ENCODE results near the gene TSPAN1.
"Not testable (repeated sequence)": the region's sequence is repeated elsewhere in the genome, so short reads cannot be mapped to it uniquely, and the experiment has no call there.

Gene TSPAN1

DNA sequence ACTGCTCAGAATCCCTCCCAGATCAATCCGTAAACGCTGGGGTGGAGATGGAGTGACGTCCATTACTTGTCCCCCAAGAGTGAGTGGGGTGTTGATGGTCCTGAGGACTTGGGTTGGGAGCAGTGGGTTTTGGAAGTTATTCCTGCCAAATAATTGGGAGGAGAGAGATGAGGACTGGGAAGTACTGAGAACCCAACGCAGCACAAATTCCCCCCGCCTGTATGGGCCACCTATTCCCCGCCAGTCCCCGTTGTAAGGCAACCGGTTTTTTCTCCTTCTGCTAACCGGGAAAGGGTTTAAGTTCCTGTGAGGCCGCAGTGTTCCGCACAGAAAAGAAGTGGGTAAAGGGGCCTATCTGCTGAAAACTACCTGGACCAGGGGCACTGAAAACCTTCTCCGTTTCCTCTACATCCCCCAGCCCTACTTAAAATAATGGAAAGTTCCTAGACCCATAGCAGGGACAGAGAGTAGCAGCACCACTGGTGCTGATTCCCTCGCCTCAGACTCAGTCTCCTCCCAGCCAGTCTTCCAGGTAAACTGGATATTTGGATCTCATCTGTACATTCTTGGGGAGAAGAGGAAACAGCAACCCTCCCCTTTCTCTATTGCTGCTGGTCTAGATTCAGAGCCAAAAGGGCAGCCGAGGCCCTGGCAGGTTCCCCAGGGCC lies 29.0 kb downstream of the TSPAN1 start:
- CTCF ChIA-PET = interaction anchor here (2.0 kb wide), 1 partner anchor 20 kb away, joined by 9 read pairs; no protein-coding TSS in a partner anchor
- no peak for DNase-seq
- Mint-ChIP-seq H3K4me3 (peak overlapping the region; percentile 64), H3K9me3 (no peaks in the 10 kb centered on the region), H3K27ac (no peak overlapping the region), H3K4me1 (peaks cover 30% of the 10 kb centered on the region), H3K36me3 (no peaks in the 10 kb centered on the region), H3K27me3 (peaks cover 13% of the 10 kb centered on the region)

GRCh38 chr1:46204406-46204742 lies 29.5 kb downstream of the TSPAN1 start:
- H3K9me3 Mint-ChIP-seq = no peaks in the 10 kb centered on the region
- H3K27me3 Mint-ChIP-seq = peaks cover 13% of the 10 kb centered on the region
- no peak overlapping the region for H3K27ac Mint-ChIP-seq
- peaks cover 26% of the 10 kb centered on the region for H3K4me1 Mint-ChIP-seq
- DNase-seq = no peak
- H3K36me3 Mint-ChIP-seq = no peaks in the 10 kb centered on the region
- no peak overlapping the region for H3K4me3 Mint-ChIP-seq
- CTCF ChIA-PET = no interaction called here

DNA sequence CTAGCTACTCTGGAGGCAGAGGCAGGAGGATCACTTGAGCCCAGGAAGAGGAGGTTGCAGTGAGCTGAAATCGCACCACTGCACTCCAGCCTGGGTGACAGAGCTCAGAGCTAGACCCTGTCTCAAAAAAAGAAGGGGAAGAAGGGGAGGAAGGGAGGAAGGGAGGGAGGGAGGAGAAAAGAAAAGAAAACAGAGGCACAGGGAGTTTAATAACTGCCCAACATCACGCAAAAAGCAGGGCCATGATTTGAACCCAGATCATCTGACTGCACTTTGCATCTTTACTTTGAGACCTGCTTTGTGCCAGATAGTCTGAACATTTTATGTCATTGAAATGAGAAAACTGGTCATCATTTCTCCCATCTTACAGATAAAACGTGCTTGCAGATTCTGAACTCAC lies 30.3 kb downstream of the TSPAN1 start:
- peaks cover 23% of the 10 kb centered on the region for H3K4me1 Mint-ChIP-seq
- DNase-seq = no peak
- H3K27me3 Mint-ChIP-seq = peaks cover 17% of the 10 kb centered on the region
- no peaks in the 10 kb centered on the region for H3K9me3 Mint-ChIP-seq
- H3K4me3 Mint-ChIP-seq = no peak overlapping the region
- no peak overlapping the region for H3K27ac Mint-ChIP-seq
- H3K36me3 Mint-ChIP-seq = no peaks in the 10 kb centered on the region
- CTCF ChIA-PET = interaction anchor here (2.3 kb wide), 1 partner anchor 19 kb away, joined by 8 read pairs; no protein-coding TSS in a partner anchor

- H3K4me3 Mint-ChIP-seq = no peak overlapping the region
- H3K27me3 Mint-ChIP-seq = peaks cover 20% of the 10 kb centered on the region
- CTCF ChIA-PET = interaction anchor here (2.3 kb wide), 1 partner anchor 18 kb away, joined by 8 read pairs; no protein-coding TSS in a partner anchor
- H3K4me1 Mint-ChIP-seq = peaks cover 17% of the 10 kb centered on the region
- no peak overlapping the region for H3K27ac Mint-ChIP-seq
- H3K36me3 Mint-ChIP-seq = no peaks in the 10 kb centered on the region
- DNase-seq = no peak
- no peaks in the 10 kb centered on the region for H3K9me3 Mint-ChIP-seq
Observed at GRCh38 chr1:46205791-46206190, 30.9 kb downstream of the TSPAN1 start.

DNA sequence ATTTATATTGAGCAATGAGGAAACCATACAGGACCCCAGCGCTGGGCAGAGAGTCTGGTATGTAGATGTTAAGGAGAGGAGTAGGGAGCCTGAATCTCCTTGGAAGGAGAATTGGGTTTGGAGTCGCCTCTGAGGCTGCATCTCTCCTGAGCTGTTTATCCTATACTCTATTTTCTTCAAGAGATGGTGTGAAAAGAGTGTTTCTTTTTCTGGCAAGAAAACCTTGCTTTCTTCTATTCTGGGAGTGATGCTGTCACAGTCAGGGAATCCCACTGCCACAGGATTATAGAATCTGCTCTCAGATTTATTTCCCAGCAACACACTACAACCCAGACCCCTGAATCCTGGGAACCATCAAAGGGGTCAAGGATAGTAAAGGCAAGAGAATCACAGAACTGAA lies 31.5 kb downstream of the TSPAN1 start:
- H3K4me1 Mint-ChIP-seq = peaks cover 17% of the 10 kb centered on the region
- no peak overlapping the region for H3K27ac Mint-ChIP-seq
- no peaks in the 10 kb centered on the region for H3K9me3 Mint-ChIP-seq
- H3K27me3 Mint-ChIP-seq = peaks cover 21% of the 10 kb centered on the region
- no peaks in the 10 kb centered on the region for H3K36me3 Mint-ChIP-seq
- H3K4me3 Mint-ChIP-seq = no peak overlapping the region
- CTCF ChIA-PET = interaction anchor here (2.3 kb wide), 1 partner anchor 17 kb away, joined by 8 read pairs; no protein-coding TSS in a partner anchor
- DNase-seq = no peak

DNA sequence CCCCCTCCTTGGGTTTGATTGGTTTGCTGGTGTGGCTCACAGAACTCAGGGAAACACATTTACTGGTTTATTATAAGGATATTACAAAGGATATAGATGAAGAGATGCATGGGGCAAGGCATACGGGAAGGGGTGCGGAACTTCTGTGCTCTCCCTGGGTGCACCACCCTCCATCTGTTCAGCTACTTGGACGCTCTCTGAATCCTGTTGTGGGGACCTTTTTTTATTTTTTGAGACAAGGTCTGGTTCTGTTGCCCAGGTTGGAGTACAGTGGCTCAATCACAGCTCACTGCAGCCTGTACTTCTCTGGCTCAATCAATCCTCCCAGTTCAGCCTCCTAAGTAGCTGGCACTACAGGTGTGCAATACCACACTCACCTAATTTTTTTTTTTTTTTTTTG lies 35.7 kb downstream of the TSPAN1 start:
- no peaks in the 10 kb centered on the region for H3K9me3 Mint-ChIP-seq
- DNase-seq = no peak
- no peak overlapping the region for H3K4me3 Mint-ChIP-seq
- peaks cover 8% of the 10 kb centered on the region for H3K27me3 Mint-ChIP-seq
- no peaks in the 10 kb centered on the region for H3K36me3 Mint-ChIP-seq
- H3K4me1 Mint-ChIP-seq = peaks cover 8% of the 10 kb centered on the region
- CTCF ChIA-PET = interaction anchor here (2.0 kb wide), 1 partner anchor 13 kb away, joined by 8 read pairs; no protein-coding TSS in a partner anchor
- H3K27ac Mint-ChIP-seq = no peak overlapping the region

- no peak overlapping the region for H3K27ac Mint-ChIP-seq
- no peaks in the 10 kb centered on the region for H3K9me3 Mint-ChIP-seq
- H3K36me3 Mint-ChIP-seq = no peaks in the 10 kb centered on the region
- H3K4me3 Mint-ChIP-seq = no peak overlapping the region
- peaks cover 8% of the 10 kb centered on the region for H3K27me3 Mint-ChIP-seq
- CTCF ChIA-PET = interaction anchor here (2.0 kb wide), 1 partner anchor 13 kb away, joined by 8 read pairs; no protein-coding TSS in a partner anchor
- DNase-seq = no peak
- peaks cover 8% of the 10 kb centered on the region for H3K4me1 Mint-ChIP-seq
Observed at GRCh38 chr1:46211051-46211450, 36.2 kb downstream of the TSPAN1 start.

DNA sequence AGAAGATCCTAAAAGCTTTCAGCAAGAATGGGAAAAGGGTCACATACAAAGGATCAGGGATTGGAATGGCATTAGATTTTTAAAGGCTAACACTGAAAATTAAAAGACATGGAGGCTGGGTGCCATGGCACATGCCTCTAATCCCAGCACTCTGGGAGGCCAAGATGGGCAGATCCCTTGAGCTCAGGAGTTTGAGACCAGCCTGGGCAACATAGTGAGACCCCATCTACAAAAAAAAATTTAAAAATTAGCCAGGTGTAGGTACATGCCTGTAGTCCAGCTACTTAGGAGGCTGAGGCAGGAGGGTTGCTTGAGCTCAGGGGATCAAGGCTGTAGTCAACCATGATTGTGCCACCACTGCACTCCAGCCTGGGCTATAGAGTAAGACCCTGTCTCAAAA lies 40.6 kb downstream of the TSPAN1 start:
- CTCF ChIA-PET = no interaction called here
- H3K36me3 Mint-ChIP-seq = no peaks in the 10 kb centered on the region
- H3K4me3 Mint-ChIP-seq = no peak overlapping the region
- H3K9me3 Mint-ChIP-seq = no peaks in the 10 kb centered on the region
- DNase-seq = no peak
- peak overlapping the region; percentile 24 for H3K27ac Mint-ChIP-seq
- peaks cover 11% of the 10 kb centered on the region for H3K27me3 Mint-ChIP-seq
- H3K4me1 Mint-ChIP-seq = no peaks in the 10 kb centered on the region

DNA sequence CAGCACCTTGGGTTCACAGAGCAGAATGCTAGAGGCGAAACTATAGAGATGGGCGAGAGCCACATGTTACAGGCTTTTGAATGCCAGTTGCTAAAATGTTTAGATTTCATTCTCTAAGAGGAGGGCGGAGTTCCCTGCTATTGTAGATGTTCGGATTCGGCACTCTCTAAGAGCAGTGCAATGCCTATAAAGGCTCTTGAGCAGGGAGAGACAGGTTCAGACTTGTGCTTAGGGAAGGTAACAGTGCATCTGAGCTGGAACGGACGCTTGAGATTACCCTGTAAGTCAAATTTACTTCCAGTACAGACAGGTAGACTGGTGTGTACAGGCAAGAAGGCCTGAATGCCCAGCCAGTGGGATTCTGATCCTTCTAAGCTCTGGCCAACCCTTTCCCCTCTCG lies 43.6 kb downstream of the TSPAN1 start:
- CTCF ChIA-PET = interaction anchor here (0.6 to 2.1 kb wide), 3 partner anchors 19 to 181 kb away, joined by 3 to 6 read pairs (median 4); no protein-coding TSS in a partner anchor
- Mint-ChIP-seq H3K27ac (no peak overlapping the region), H3K4me1 (no peaks in the 10 kb centered on the region), H3K9me3 (no peaks in the 10 kb centered on the region), H3K4me3 (no peak overlapping the region), H3K27me3 (peaks cover 12% of the 10 kb centered on the region), H3K36me3 (no peaks in the 10 kb centered on the region)
- DNase-seq = no peak

DNA sequence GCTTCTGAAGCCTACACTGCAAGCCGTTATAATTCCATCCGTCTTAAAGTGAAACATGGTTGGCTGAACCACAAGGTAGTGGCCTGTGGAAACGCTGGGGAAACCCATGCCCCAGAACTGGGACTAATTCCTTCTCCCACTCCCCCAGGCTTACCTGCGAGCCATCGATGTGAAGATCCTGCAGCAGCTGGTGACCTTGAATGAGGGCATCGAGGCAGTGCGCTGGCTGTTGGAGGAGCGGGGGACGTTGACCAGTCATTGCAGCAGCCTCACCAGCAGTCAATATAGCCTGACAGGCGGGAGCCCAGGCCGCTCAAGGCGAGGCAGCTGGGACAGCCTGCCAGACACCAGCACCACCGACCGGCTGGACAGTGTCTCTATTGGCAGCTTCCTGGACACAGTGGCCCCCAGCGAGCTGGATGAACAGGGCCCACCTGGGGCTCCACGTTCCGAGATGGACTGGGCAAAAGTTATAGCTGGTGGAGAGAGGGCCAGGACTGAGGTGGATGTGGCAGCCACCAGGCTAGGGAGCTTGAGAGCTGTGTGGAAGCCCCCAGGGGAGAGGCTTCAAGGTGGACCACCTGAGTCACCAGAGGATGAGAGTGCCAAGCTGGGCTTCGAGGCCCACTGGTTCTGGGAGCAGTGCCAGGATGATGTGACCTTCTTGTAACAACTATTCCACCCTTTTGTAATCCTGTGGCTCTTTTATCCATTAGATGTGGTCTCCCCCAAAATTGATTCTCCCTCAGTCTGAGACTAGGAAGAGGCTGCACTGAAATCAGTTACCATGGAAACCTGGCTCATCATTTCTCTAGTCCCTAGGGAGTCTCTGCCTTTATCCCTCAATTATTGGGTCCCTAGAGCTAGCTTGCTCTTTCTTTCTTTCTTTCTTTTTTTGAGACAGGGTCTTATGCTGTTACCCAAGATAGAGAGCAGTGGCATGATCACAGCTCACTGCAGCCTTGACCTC lies 44.9 kb downstream of the TSPAN1 start:
- Mint-ChIP-seq H3K36me3 (no peaks in the 10 kb centered on the region), H3K27ac (no peak overlapping the region), H3K4me1 (peaks cover 2% of the 10 kb centered on the region), H3K27me3 (peaks cover 16% of the 10 kb centered on the region), H3K9me3 (no peaks in the 10 kb centered on the region), H3K4me3 (no peak overlapping the region)
- DNase-seq = no peak
- CTCF ChIA-PET = interaction anchor here (1.3 to 1.7 kb wide), 2 partner anchors 15 to 182 kb away, joined by 5 to 6 read pairs; no protein-coding TSS in a partner anchor

- peaks cover 19% of the 10 kb centered on the region for H3K27me3 Mint-ChIP-seq
- no peak overlapping the region for H3K27ac Mint-ChIP-seq
- no peak overlapping the region for H3K4me3 Mint-ChIP-seq
- peaks cover 2% of the 10 kb centered on the region for H3K4me1 Mint-ChIP-seq
- CTCF ChIA-PET = interaction anchor here (1.3 kb wide), 1 partner anchor 14 kb away, joined by 5 read pairs; no protein-coding TSS in a partner anchor
- no peak for DNase-seq
- H3K36me3 Mint-ChIP-seq = no peaks in the 10 kb centered on the region
- H3K9me3 Mint-ChIP-seq = no peaks in the 10 kb centered on the region
Observed at GRCh38 chr1:46220808-46221207, 45.9 kb downstream of the TSPAN1 start.

- H3K9me3 Mint-ChIP-seq = no peaks in the 10 kb centered on the region
- H3K4me3 Mint-ChIP-seq = no peak overlapping the region
- DNase-seq = no peak
- H3K4me1 Mint-ChIP-seq = peaks cover 2% of the 10 kb centered on the region
- no peaks in the 10 kb centered on the region for H3K36me3 Mint-ChIP-seq
- H3K27me3 Mint-ChIP-seq = peaks cover 15% of the 10 kb centered on the region
- CTCF ChIA-PET = interaction anchor here (0.9 to 1.1 kb wide), 3 partner anchors 23 to 198 kb away, joined by 3 to 5 read pairs (median 4); partner anchors contain the start of gene POMGNT1
- no peak overlapping the region for H3K27ac Mint-ChIP-seq
Observed at GRCh38 chr1:46221749-46222148, 46.9 kb downstream of the TSPAN1 start.

- CTCF ChIA-PET = interaction anchor here (0.8 to 3.0 kb wide), 27 partner anchors 9 to 710 kb away, joined by 3 to 42 read pairs (median 6); partner anchors contain the start of genes LURAP1 and RAD54L
- not testable (repeated sequence) for H3K4me3 Mint-ChIP-seq, H3K9me3 Mint-ChIP-seq, DNase-seq, H3K4me1 Mint-ChIP-seq, H3K27ac Mint-ChIP-seq, H3K36me3 Mint-ChIP-seq
- peaks cover 11% of the 10 kb centered on the region for H3K27me3 Mint-ChIP-seq
Observed at GRCh38 chr1:46223055-46223454, 48.2 kb downstream of the TSPAN1 start.

GRCh38 chr1:46223472-46223943 lies 48.6 kb downstream of the TSPAN1 start:
- Mint-ChIP-seq H3K4me1 (peaks cover 3% of the 10 kb centered on the region), H3K4me3 (no peak overlapping the region), H3K27me3 (peaks cover 11% of the 10 kb centered on the region), H3K9me3 (no peaks in the 10 kb centered on the region), H3K36me3 (no peaks in the 10 kb centered on the region), H3K27ac (no peak overlapping the region)
- CTCF ChIA-PET = interaction anchor here (0.6 to 3.0 kb wide), 34 partner anchors 9 to 1710 kb away, joined by 3 to 42 read pairs (median 4); partner anchors contain the start of genes LURAP1, PIK3R3, RAD54L and TSPAN1
- DNase-seq = peak; percentile 76

Measured in activated naive CD4-positive, alpha-beta T cell treated with anti-CD3 and anti-CD28 coated beads, Interleukin-2, amount 10 ng/mL, durations not matched to agents 7 days and 5 days (primary cell).